Psoas muscle (tissue), 8 donors: ENCODE results near the gene PRUNE1. TPM values are rescaled to one million over a fixed set of nuclear protein-coding genes. Genes with fewer than 3 reads are reported as not detected.

Experiments used
- ATAC-seq, 4 donors: fragments of 200-7000 bp; cut with Tn5 transposase; one replicate each; pipeline ENCODE4 v1.9.1; 2020; ENCODE audit warnings: moderate library complexity in 3 of 4, mild to moderate bottlenecking in 2 of 4
- DNase-seq, 2 donors: peaks; one replicate each; pipeline ENCODE4 v3.0.0-alpha.2; 2020
- H3K27ac ChIP-seq: fragments of 200-600 bp; one replicate; pipeline ENCODE4 v1.8.0; 2022
- H3K27me3 ChIP-seq, 3 donors: fragments of 200-600 bp in 1 of 3; one replicate each; pipeline versions ENCODE4 v1.6.1 to v1.8.0; 2013 to 2022; ENCODE audit warnings: low read length in 2 of 3, mild to moderate bottlenecking in 2 of 3, moderate library complexity in 1 of 3; ENCODE audit not compliant: insufficient read depth in 3 of 3
- H3K36me3 ChIP-seq, 2 donors: fragments of 200-600 bp in 1 of 2; one replicate each; pipeline versions ENCODE4 v1.6.1 to v1.8.0; 2013 to 2022; ENCODE audit warnings: low read depth in 1 of 2, mild to moderate bottlenecking in 1 of 2, moderate library complexity in 1 of 2; ENCODE audit not compliant: insufficient read depth in 1 of 2
- H3K4me1 ChIP-seq: fragments of 200-600 bp; one replicate; pipeline ENCODE4 v1.8.0; 2022
- H3K4me3 ChIP-seq: fragments of 200-600 bp; one replicate; pipeline ENCODE4 v1.8.0; 2022; ENCODE audit warnings: mild to moderate bottlenecking
- H3K9me3 ChIP-seq: fragments of 200-600 bp; one replicate; pipeline ENCODE4 v1.8.0; 2022
- WGBS, 3 donors: extraction: QIAGEN DNeasy Blood & Tissue Kit; methylation state at CpG; one replicate each; pipeline versions ENCODE4 v1.1.6 to v1.1.7; 2013; 5-methylcytosine and 5-hydroxymethylcytosine counted together
- intact Hi-C, 2 donors: fragments of 100-400 bp; cut with DNase I; formaldehyde crosslinking; loops; one replicate each; pipeline versions ENCODE4 v1.11.0 to v1.14.2; 2022
- polyA plus RNA-seq, 3 donors: library from polyadenylated mRNA; stranded (reverse); fragments of 200-250 nt; gene quantifications; one replicate each; pipeline ENCODE4 v1.2.3, GENCODE V29; 2013
- total RNA-seq, 4 donors: library from RNA; stranded (reverse); fragmentation: NEBNext Ultra II Directional in 2 of 4; extraction: Animal tissue kit (Norgen Biotek cat#: 25700) in 2 of 4; gene quantifications; one replicate each; pipeline versions ENCODE4 v1.2.1 to v1.2.4, GENCODE V29; 2021 to 2023
- TF ChIP-seq, protein P1 (sequence below): fragments of 200-600 bp; IDR thresholded peaks from one replicate; pipeline ENCODE4 v1.8.0; 2022; ENCODE audit warnings: antibody characterized with exemption
- donor health status: healthy with polysubstance abuse.
- donor health status: DM: no; HTN: no; CAD: no; lungs with moderate emphysema.
- donor health status: Bipolar disorder and iron deficiency.
- donor health status: healthy.
- donor health status: DM: yes; HTN: yes; CAD: no.
- donor health status: DM: no; HTN: no; CAD: no.
- donor health status: DM: no; HTN: no; CAD: no.
- donor health status: DM: yes; HTN: yes; CAD: no.

PRUNE1 gene
- total and polyA plus RNA-seq, 7 donors: 12.4 to 33.8 (median 21.2) TPM

DNA sequence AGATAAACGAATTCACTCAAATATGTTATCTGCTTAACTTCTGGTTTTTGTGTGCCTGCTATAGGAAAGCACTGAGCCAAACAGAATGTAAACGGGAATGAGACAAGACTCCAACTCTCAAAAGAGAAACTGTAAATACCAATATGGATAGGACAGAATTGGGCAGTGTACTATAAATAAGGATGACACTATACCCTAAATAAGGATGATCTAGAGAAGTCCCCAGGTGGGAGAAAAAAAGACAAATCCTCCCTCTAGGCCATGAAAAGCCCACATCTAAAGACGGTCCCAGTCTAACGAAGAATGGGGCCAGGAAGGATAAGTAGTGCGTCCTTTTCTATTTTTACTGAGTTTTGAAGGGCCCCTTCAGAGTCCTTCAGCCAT lies 60.8 kb downstream of the PRUNE1 start:
- Histone ChIP-seq H3K36me3 (peaks cover 0 to 10% of the 10 kb centered on the region in 2 donors), H3K4me1 (peaks cover 18% of the 10 kb centered on the region), H3K27me3 (no peaks in the 10 kb centered on the region), H3K27ac (peak overlapping the region; percentile 99), H3K4me3 (no peak overlapping the region), H3K9me3 (no peaks in the 10 kb centered on the region)
- ATAC-seq (peak in 1 of 4 donors; percentile 53), DNase-seq (no peak)
- intact Hi-C loops: no loop called here
- TF ChIP-seq, protein P1, sequence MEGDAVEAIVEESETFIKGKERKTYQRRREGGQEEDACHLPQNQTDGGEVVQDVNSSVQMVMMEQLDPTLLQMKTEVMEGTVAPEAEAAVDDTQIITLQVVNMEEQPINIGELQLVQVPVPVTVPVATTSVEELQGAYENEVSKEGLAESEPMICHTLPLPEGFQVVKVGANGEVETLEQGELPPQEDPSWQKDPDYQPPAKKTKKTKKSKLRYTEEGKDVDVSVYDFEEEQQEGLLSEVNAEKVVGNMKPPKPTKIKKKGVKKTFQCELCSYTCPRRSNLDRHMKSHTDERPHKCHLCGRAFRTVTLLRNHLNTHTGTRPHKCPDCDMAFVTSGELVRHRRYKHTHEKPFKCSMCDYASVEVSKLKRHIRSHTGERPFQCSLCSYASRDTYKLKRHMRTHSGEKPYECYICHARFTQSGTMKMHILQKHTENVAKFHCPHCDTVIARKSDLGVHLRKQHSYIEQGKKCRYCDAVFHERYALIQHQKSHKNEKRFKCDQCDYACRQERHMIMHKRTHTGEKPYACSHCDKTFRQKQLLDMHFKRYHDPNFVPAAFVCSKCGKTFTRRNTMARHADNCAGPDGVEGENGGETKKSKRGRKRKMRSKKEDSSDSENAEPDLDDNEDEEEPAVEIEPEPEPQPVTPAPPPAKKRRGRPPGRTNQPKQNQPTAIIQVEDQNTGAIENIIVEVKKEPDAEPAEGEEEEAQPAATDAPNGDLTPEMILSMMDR: no peak
- 64 to 82% (median 66%) methylated on average over 5 of the region's 5 CpGs for WGBS, 3 donors

DNA sequence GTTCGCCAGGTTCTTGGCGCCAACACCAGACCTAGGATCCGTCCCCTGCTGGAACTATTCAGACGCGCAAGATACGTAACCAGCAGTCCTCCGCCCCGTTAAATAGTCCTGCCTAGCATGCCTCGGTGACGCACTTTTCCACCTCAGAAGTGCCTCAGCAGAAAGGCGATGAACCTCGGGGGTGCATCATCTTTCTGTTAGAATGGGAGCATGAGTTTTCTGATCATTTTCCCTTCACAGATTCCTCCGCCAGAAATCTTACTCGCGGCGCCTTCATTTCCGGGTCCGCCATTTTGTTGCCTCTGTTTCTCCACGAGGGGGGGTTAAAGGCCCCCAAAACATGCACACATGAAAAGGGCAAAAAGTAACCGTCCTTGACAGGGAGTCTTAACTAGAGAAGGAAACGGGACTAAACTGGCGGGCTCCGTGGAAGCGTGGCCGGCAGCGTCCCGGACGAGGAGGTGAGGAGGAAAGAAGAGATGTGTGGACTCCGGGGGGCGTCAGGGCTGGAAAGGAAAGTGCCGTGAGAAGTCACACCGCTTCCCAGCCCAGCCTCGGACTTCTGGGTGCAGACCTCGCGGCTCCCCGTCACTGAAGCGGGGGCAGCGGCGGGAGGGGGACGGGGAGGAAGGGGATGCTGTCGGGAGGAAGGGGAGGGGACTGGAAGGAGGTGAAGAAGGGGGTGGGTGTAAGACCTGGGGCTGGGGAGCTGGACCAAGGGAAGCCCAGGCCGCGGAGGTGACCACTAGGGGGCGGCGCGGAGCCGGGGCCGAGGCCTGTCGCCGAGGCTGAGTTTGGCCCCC lies 62.4 kb downstream of the PRUNE1 start, which contains the start of gene GABPB2:
Gene GABPB2 (plus strand): TSS at position 288 of the 803 bp plus-strand sequence. CDS start 17,429 bp downstream, outside the sequence.
- H3K4me1 ChIP-seq: peaks cover 18% of the 10 kb centered on the region
- intact Hi-C loops: loop anchor here in 1 of 2 donors (5.0 kb wide), 1 partner anchor 57 kb away; no protein-coding TSS in a partner anchor
- H3K27me3 ChIP-seq: no peaks in the 10 kb centered on the region
- peaks cover 0 to 20% of the 10 kb centered on the region in 2 donors for H3K36me3 ChIP-seq
- TF ChIP-seq, protein P1: peak; percentile 92
- peak; percentile 93 to 96 for DNase-seq
- peak; percentile 91 to 94 (median 92) for ATAC-seq
- peak within 1 kb of the TSS; percentile 99 for H3K27ac ChIP-seq
- H3K4me3 ChIP-seq: peak within 1 kb of the TSS; percentile 75
- no peaks in the 10 kb centered on the region for H3K9me3 ChIP-seq
- 0 to 1% (median 1%) methylated on average over 48 to 50 of the region's 50 CpGs for WGBS, 3 donors

DNA sequence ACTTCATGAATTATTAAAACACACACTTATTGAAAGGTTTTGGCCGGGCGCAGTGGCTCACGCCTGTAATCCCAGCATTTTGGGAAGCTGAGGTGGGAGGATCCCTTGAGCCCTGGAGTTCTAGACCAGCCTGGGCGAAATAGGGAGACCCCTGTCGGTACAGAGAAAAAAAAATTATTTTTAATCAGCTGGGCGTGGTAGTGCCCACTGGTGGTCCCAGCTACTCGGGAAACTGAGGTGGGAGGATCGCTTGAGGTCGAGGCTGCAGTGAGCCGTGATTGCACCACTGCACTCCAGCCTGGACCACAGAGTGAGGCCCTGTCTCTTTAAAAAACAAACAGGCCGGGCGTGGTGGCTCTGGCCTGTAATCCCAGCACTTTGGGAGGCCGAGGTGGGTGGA lies 64.0 kb downstream of the PRUNE1 start:
- no peak for DNase-seq
- H3K27me3 ChIP-seq: no peaks in the 10 kb centered on the region
- H3K4me3 ChIP-seq: peak overlapping the region; percentile 75
- ATAC-seq: no peak
- peaks cover 0 to 25% of the 10 kb centered on the region in 2 donors for H3K36me3 ChIP-seq
- TF ChIP-seq, protein P1: no peak
- peak overlapping the region; percentile 99 for H3K27ac ChIP-seq
- intact Hi-C loops: loop anchor here in 1 of 2 donors (5.0 kb wide), 1 partner anchor 55 kb away; no protein-coding TSS in a partner anchor
- H3K9me3 ChIP-seq: no peaks in the 10 kb centered on the region
- WGBS, 3 donors: 80 to 86% (median 82%) methylated on average over 13 of the region's 13 CpGs
- peaks cover 18% of the 10 kb centered on the region for H3K4me1 ChIP-seq

Other genes starting within 250 kb of the PRUNE1 start
- 10 to 100 TPM in 3 of 4 donors, 1 to 10 TPM in 1; 9.7 to 14.5 (median 11.4) TPM for gene CTSS, start 242.7 kb upstream of the PRUNE1 start, total RNA-seq
- gene CTSS, start 242.7 kb upstream of the PRUNE1 start, polyA plus RNA-seq: 1 to 10 TPM; 2.4 to 4.1 (median 2.5) TPM
- gene CTSK, start 200.2 kb upstream of the PRUNE1 start, total RNA-seq: 10 to 100 TPM in 1 of 4 donors, 1 to 10 TPM in 3; 2.8 to 16.9 (median 5.7) TPM
- gene CTSK, start 200.2 kb upstream of the PRUNE1 start, polyA plus RNA-seq: 1 to 10 TPM; 2.9 to 4.5 (median 3.4) TPM
- 10 to 100 TPM; 38.0 to 38.9 (median 38.5) TPM for gene ARNT, start 131.8 kb upstream of the PRUNE1 start, total RNA-seq
- 10 to 100 TPM; 11.5 to 29.4 (median 13.6) TPM for gene ARNT, start 131.8 kb upstream of the PRUNE1 start, polyA plus RNA-seq
- not detected for gene CTXND2, start 121.3 kb upstream of the PRUNE1 start, total RNA-seq
- gene CTXND2, start 121.3 kb upstream of the PRUNE1 start, polyA plus RNA-seq: not detected
- 10 to 100 TPM; 19.4 to 27.1 (median 20.4) TPM for gene SETDB1, start 82.1 kb upstream of the PRUNE1 start, total RNA-seq
- 10 to 100 TPM; 12.8 to 14.8 (median 13.5) TPM for gene SETDB1, start 82.1 kb upstream of the PRUNE1 start, polyA plus RNA-seq
- gene CERS2, start 33.6 kb upstream of the PRUNE1 start, total RNA-seq: 10 to 100 TPM; 42.1 to 61.0 (median 51.1) TPM
- 10 to 100 TPM; 29.8 to 59.6 (median 30.5) TPM for gene CERS2, start 33.6 kb upstream of the PRUNE1 start, polyA plus RNA-seq
- not detected for gene ANXA9, start 26.2 kb upstream of the PRUNE1 start, total RNA-seq
- gene ANXA9, start 26.2 kb upstream of the PRUNE1 start, polyA plus RNA-seq: under 1 TPM; 0.07 to 0.10 (median 0.07) TPM
- gene MINDY1, start 1.5 kb upstream of the PRUNE1 start, total RNA-seq: 10 to 100 TPM; 13.9 to 26.0 (median 18.5) TPM
- gene MINDY1, start 1.5 kb upstream of the PRUNE1 start, polyA plus RNA-seq: 10 to 100 TPM in 1 of 3 donors, 1 to 10 TPM in 2; 4.4 to 16.2 (median 9.7) TPM
- under 1 TPM; 0.06 to 0.96 (median 0.43) TPM for gene BNIPL, start 28.1 kb downstream of the PRUNE1 start, total RNA-seq
- gene BNIPL, start 28.1 kb downstream of the PRUNE1 start, polyA plus RNA-seq: under 1 TPM; 0.04 to 0.10 (median 0.05) TPM
- gene C1orf56, start 39.3 kb downstream of the PRUNE1 start, total RNA-seq: 1 to 10 TPM; 5.1 to 8.8 (median 6.9) TPM
- 10 to 100 TPM in 1 of 3 donors, 1 to 10 TPM in 2; 1.3 to 16.9 (median 6.5) TPM for gene C1orf56, start 39.3 kb downstream of the PRUNE1 start, polyA plus RNA-seq
- gene CDC42SE1, start 51.2 kb downstream of the PRUNE1 start, total RNA-seq: 10 to 100 TPM; 26.1 to 49.8 (median 33.2) TPM
- 10 to 100 TPM; 20.1 to 46.4 (median 24.7) TPM for gene CDC42SE1, start 51.2 kb downstream of the PRUNE1 start, polyA plus RNA-seq
- 10 to 100 TPM in 1 of 4 donors, 1 to 10 TPM in 3; 1.3 to 35.8 (median 4.5) TPM for gene MLLT11, start 51.9 kb downstream of the PRUNE1 start, total RNA-seq
- gene MLLT11, start 51.9 kb downstream of the PRUNE1 start, polyA plus RNA-seq: 1 to 10 TPM; 1.2 to 5.0 (median 1.3) TPM
- gene GABPB2, start 62.3 kb downstream of the PRUNE1 start, total RNA-seq: 10 to 100 TPM in 2 of 4 donors, 1 to 10 TPM in 2; 8.2 to 15.9 (median 9.7) TPM
- gene GABPB2, start 62.3 kb downstream of the PRUNE1 start, polyA plus RNA-seq: 1 to 10 TPM; 2.6 to 7.0 (median 3.6) TPM
- gene SEMA6C, start 138.2 kb downstream of the PRUNE1 start, total RNA-seq: 100 to 1,000 TPM in 2 of 4 donors, 10 to 100 TPM in 2; 56.3 to 145 (median 101) TPM
- gene SEMA6C, start 138.2 kb downstream of the PRUNE1 start, polyA plus RNA-seq: 10 to 100 TPM in 2 of 3 donors, 1 to 10 TPM in 1; 8.9 to 46.3 (median 29.5) TPM
- 1 to 10 TPM in 1 of 4 donors, under 1 TPM in 3; 0.56 to 1.3 (median 0.74) TPM for gene TNFAIP8L2, start 148.2 kb downstream of the PRUNE1 start, total RNA-seq
- 1 to 10 TPM in 2 of 3 donors, under 1 TPM in 1; 0.62 to 1.1 (median 1.1) TPM for gene TNFAIP8L2, start 148.2 kb downstream of the PRUNE1 start, polyA plus RNA-seq
- gene LYSMD1, start 157.5 kb downstream of the PRUNE1 start, total RNA-seq: 10 to 100 TPM in 3 of 4 donors, 1 to 10 TPM in 1; 6.7 to 17.5 (median 12.3) TPM
- 10 to 100 TPM in 1 of 3 donors, 1 to 10 TPM in 2; 8.4 to 18.0 (median 8.6) TPM for gene LYSMD1, start 157.5 kb downstream of the PRUNE1 start, polyA plus RNA-seq
- 10 to 100 TPM; 23.6 to 47.9 (median 39.5) TPM for gene SCNM1, start 157.7 kb downstream of the PRUNE1 start, total RNA-seq
- 10 to 100 TPM; 71.0 to 78.7 (median 72.3) TPM for gene SCNM1, start 157.7 kb downstream of the PRUNE1 start, polyA plus RNA-seq
- gene TMOD4, start 167.5 kb downstream of the PRUNE1 start, total RNA-seq: 100 to 1,000 TPM; 102 to 434 (median 407) TPM
- 100 to 1,000 TPM in 2 of 3 donors, 10 to 100 TPM in 1; 17.6 to 274 (median 154) TPM for gene TMOD4, start 167.5 kb downstream of the PRUNE1 start, polyA plus RNA-seq
- gene VPS72, start 181.7 kb downstream of the PRUNE1 start, total RNA-seq: 100 to 1,000 TPM in 1 of 4 donors, 10 to 100 TPM in 3; 38.6 to 112 (median 59.8) TPM
- 100 to 1,000 TPM in 1 of 3 donors, 10 to 100 TPM in 2; 30.8 to 100 (median 70.7) TPM for gene VPS72, start 181.7 kb downstream of the PRUNE1 start, polyA plus RNA-seq
- 10 to 100 TPM; 29.5 to 46.8 (median 38.6) TPM for gene PIP5K1A, start 190.1 kb downstream of the PRUNE1 start, total RNA-seq
- gene PIP5K1A, start 190.1 kb downstream of the PRUNE1 start, polyA plus RNA-seq: 10 to 100 TPM; 10.8 to 35.4 (median 14.5) TPM
- 100 to 1,000 TPM; 208 to 313 (median 240) TPM for gene PSMD4, start 246.3 kb downstream of the PRUNE1 start, total RNA-seq
- gene PSMD4, start 246.3 kb downstream of the PRUNE1 start, polyA plus RNA-seq: 100 to 1,000 TPM; 298 to 486 (median 334) TPM